IMR-90 (cell line): ENCODE results near the gene DTL. TPM values are rescaled to one million over a fixed set of nuclear protein-coding genes. Genes with fewer than 3 reads are reported as not detected.
A peak's percentile ranks its signal among the peaks of the same experiment; 100 is the strongest.

Experiments used
- ATAC-seq: fragments of 200-7000 bp; cut with Tn5 transposase; 2 replicates; pipeline ENCODE4 v1.9.1; 2020; ENCODE audit warnings: low read depth, mild to moderate bottlenecking, moderate library complexity
- BruUV-seq: library from RNA; stranded (reverse); fragments of 400-500 nt; replicated peaks from 2 replicates; lab custom pipeline; 2021; lab: Mats Ljungman, UMichigan
- CTCF ChIA-PET: fragments of 300-600 bp; formaldehyde crosslinking; extraction: SDS; loops from one replicate; lab custom pipeline; 2021; ENCODE audit warnings: antibody characterized with exemption; lab: Yijun Ruan, JAX
- POLR2A ChIA-PET: fragments of 300-600 bp; sonication (Branson Sonifier 250); formaldehyde crosslinking; loops from one replicate; lab custom pipeline; 2022; ENCODE audit warnings: antibody characterized with exemption; ENCODE audit not compliant: unreplicated experiment; lab: Charles Lee
- DNase-seq: peaks from one replicate; pipeline ENCODE4 v3.0.0; 2013
- H2AFZ ChIP-seq: replicated peaks from 2 replicates; pipeline ENCODE3; 2013; ENCODE audit warnings: low read length, mild to moderate bottlenecking; ENCODE audit not compliant: poor library complexity
- H2AK5ac ChIP-seq: 2 replicates; pipeline ENCODE4 v1.6.1; 2013; ENCODE audit warnings: low read depth, low read length, inconsistent platforms
- H2AK9ac ChIP-seq: replicated peaks from 2 replicates; pipeline ENCODE3; 2013; ENCODE audit warnings: mild to moderate bottlenecking, low read depth, low read length, moderate library complexity; ENCODE audit not compliant: poor library complexity
- H2BK120ac ChIP-seq: 2 replicates; pipeline ENCODE4 v1.6.1; 2013; ENCODE audit warnings: low read depth, low read length, inconsistent platforms
- H2BK15ac ChIP-seq: 3 replicates; pipeline ENCODE4 v1.6.1; 2013; ENCODE audit warnings: low read depth, low read length, inconsistent platforms
- H2BK20ac ChIP-seq: 2 replicates; pipeline ENCODE4 v1.6.1; 2013; ENCODE audit warnings: low read depth, mild to moderate bottlenecking, inconsistent platforms, low read length, moderate library complexity
- H2BK5ac ChIP-seq: 2 replicates; pipeline ENCODE4 v1.6.1; 2013; ENCODE audit warnings: mild to moderate bottlenecking, low read depth, low read length, inconsistent platforms; ENCODE audit not compliant: poor library complexity, severe bottlenecking
- H3K14ac ChIP-seq: replicated peaks from 2 replicates; pipeline ENCODE4 v1.6.1; 2013; ENCODE audit warnings: low read depth, low read length, inconsistent platforms
- H3K18ac ChIP-seq: 2 replicates; pipeline ENCODE4 v1.6.1; 2013; ENCODE audit warnings: low read depth, low read length, control low read depth
- H3K23ac ChIP-seq: 2 replicates; pipeline ENCODE4 v1.6.1; 2013; ENCODE audit warnings: low read depth, low read length, inconsistent platforms
- H3K27ac ChIP-seq: 2 replicates; pipeline ENCODE4 v1.5.1; 2013; ENCODE audit warnings: mild to moderate bottlenecking, control low read depth, low read length; ENCODE audit not compliant: insufficient read depth
- H3K27me3 ChIP-seq: 2 replicates; pipeline ENCODE4 v1.6.1; 2013; ENCODE audit warnings: low read length; ENCODE audit not compliant: control insufficient read depth, insufficient read depth
- H3K36me3 ChIP-seq: 2 replicates; pipeline ENCODE4 v1.6.1; 2013; ENCODE audit warnings: low read length, mixed read lengths; ENCODE audit not compliant: control insufficient read depth, insufficient read depth
- H3K4ac ChIP-seq: 2 replicates; pipeline ENCODE4 v1.6.1; 2013; ENCODE audit warnings: low read depth, low read length, inconsistent platforms
- H3K4me1 ChIP-seq: 2 replicates; pipeline ENCODE4 v1.6.1; 2013; ENCODE audit warnings: low read length, mixed read lengths; ENCODE audit not compliant: control insufficient read depth, insufficient read depth
- H3K4me2 ChIP-seq: 2 replicates; pipeline ENCODE4 v1.6.1; 2013; ENCODE audit warnings: low read depth, mild to moderate bottlenecking, control low read depth, low read length, moderate library complexity
- H3K4me3 ChIP-seq: 2 replicates; pipeline ENCODE4 v1.5.1; 2013; ENCODE audit warnings: low read depth, mild to moderate bottlenecking, control low read depth, low read length, moderate library complexity; ENCODE audit not compliant: insufficient read depth
- H3K56ac ChIP-seq: 2 replicates; pipeline ENCODE4 v1.6.1; 2013; ENCODE audit warnings: low read length, inconsistent platforms; ENCODE audit not compliant: insufficient read depth; ENCODE audit errors: extremely low read depth
- H3K79me1 ChIP-seq, 2 experiments: 2 replicates each; pipeline ENCODE4 v1.6.1; 2013; ENCODE audit warnings: low read length in 2 of 2, inconsistent platforms in 1 of 2, low read depth in 1 of 2
- H3K9ac ChIP-seq: 2 replicates; pipeline ENCODE4 v1.6.1; 2013; ENCODE audit warnings: low read depth, low read length, control low read depth
- H3K9me1 ChIP-seq: 2 replicates; pipeline ENCODE4 v1.6.1; 2013; ENCODE audit warnings: low read length, inconsistent platforms; ENCODE audit not compliant: insufficient read depth
- H3K9me3 ChIP-seq: 2 replicates; pipeline ENCODE4 v1.6.1; 2013; ENCODE audit warnings: low read length; ENCODE audit not compliant: control insufficient read depth, insufficient read depth
- H4K20me1 ChIP-seq: 2 replicates; pipeline ENCODE4 v1.6.1; 2013; ENCODE audit warnings: low read length, inconsistent platforms; ENCODE audit not compliant: insufficient read depth
- H4K5ac ChIP-seq: 2 replicates; pipeline ENCODE4 v1.6.1; 2013; ENCODE audit warnings: mild to moderate bottlenecking, low read depth, low read length, control low read depth
- H4K8ac ChIP-seq, 2 experiments: 2 replicates each; pipeline ENCODE4 v1.6.1; 2013; ENCODE audit warnings: low read depth in 2 of 2, low read length in 2 of 2, control low read depth in 1 of 2, inconsistent platforms in 1 of 2
- H4K91ac ChIP-seq: 2 replicates; pipeline ENCODE4 v1.6.1; 2013; ENCODE audit warnings: low read depth, low read length, inconsistent platforms; ENCODE audit not compliant: insufficient read depth
- BHLHE40 ChIP-seq: fragments of 150-350 bp; IDR thresholded peaks from 2 replicates; pipeline ENCODE4 v1.6.1; 2016; ENCODE audit warnings: mild to moderate bottlenecking, low read depth, low read length
- MAFK ChIP-seq: IDR thresholded peaks from 2 replicates; pipeline ENCODE4 v1.6.1; 2012; ENCODE audit warnings: low read depth, low read length, improper control_type of control experiment
- NFE2L2 ChIP-seq: fragments of 150-350 bp; IDR thresholded peaks from 2 replicates; pipeline ENCODE4 v1.6.1; 2016; ENCODE audit warnings: low read depth, mild to moderate bottlenecking, low read length
- POLR2A ChIP-seq: IDR thresholded peaks from 2 replicates; pipeline ENCODE4 v1.6.1; 2012; ENCODE audit warnings: mild to moderate bottlenecking, low read depth, low read length
- RCOR1 ChIP-seq: IDR thresholded peaks from 2 replicates; pipeline ENCODE4 v1.6.1; 2012; ENCODE audit warnings: mild to moderate bottlenecking, low read length, improper control_type of control experiment; ENCODE audit not compliant: insufficient replicate concordance
- RFX5 ChIP-seq: IDR thresholded peaks from 2 replicates; pipeline ENCODE4 v1.8.0; 2012; ENCODE audit warnings: low read depth, mild to moderate bottlenecking, low read length, moderate library complexity
- WGBS, 2 experiments: methylation state at CpG; one replicate each; pipeline versions ENCODE4 v1.1.5 to v1.1.7; 2013; ENCODE audit warnings: missing lambda C conversion rate in 2 of 2; ENCODE audit not compliant: insufficient read length in 1 of 2; ENCODE audit errors: extremely low coverage in 2 of 2; 5-methylcytosine and 5-hydroxymethylcytosine counted together
- dilution Hi-C: fragments of 300-500 bp; cut with HindIII; formaldehyde crosslinking; loops from one replicate; pipeline ENCODE4 v1.14.3; 2018; ENCODE audit warnings: low sequenced_read_pairs; ENCODE audit not compliant: unreplicated experiment
- in situ Hi-C: fragments of 300-500 bp; cut with MboI; formaldehyde crosslinking; loops from 3 replicates; pipeline ENCODE4 v1.14.3; 2019; ENCODE audit warnings: low sequenced_read_pairs, inconsistent platforms, mixed read lengths
- intact Hi-C: fragments of 100-400 bp; cut with micrococcal nuclease; formaldehyde crosslinking; loops from 2 replicates; pipeline ENCODE4 v1.10.0; 2022
- polyA plus RNA-seq, 3 experiments: library from polyadenylated mRNA; depleted of rRNA; stranded (reverse); fragments of >200 nt; gene quantifications; 2 replicates each; pipeline ENCODE4 v1.2.3, GENCODE V29; 2012; ENCODE audit warnings: low replicate concordance in 1 of 3
- total RNA-seq: library from RNA; depleted of rRNA; stranded (reverse); fragments of >200 nt; gene quantifications from 2 replicates; pipeline ENCODE4 v1.2.3, GENCODE V29; 2012
- TF ChIP-seq, protein P1 (sequence below): fragments of 150-350 bp; IDR thresholded peaks from 2 replicates; pipeline ENCODE4 v1.6.1; 2016; ENCODE audit warnings: low read depth, mild to moderate bottlenecking, low read length, moderate library complexity, borderline replicate concordance
- TF ChIP-seq, protein P2 (sequence below): conservative IDR thresholded peaks from 2 replicates; pipeline ENCODE4 v1.5.1; 2012; ENCODE audit warnings: mild to moderate bottlenecking, low read depth, low read length, improper control_type of control experiment

Gene DTL
- total and polyA plus RNA-seq, 2 of the 4 experiments (the other 2 are of a cell fraction) = 11.8 to 19.9 TPM

DNA sequence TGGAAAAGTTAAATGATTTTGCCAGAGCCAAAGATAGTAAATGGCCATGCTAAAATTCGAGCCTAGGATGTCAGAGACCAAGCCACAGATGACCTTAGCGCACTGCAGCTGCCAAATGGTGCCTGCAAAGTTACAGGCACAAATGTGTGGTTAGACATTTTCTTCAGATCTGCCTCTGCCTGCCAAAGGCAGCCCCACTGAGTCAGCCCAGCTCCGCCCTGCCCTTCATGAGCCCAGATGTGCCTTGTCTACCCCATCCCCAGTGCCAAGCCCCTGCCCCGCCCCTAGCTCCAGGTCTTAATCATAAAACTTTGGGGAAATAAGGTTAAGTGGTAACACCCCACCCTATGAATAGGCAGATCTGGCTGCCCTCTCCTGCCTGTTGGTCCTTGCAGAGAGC is 105.9 kb downstream of the DTL start:
- Histone ChIP-seq H3K23ac (no peak overlapping the region), H4K8ac (no peak overlapping the region), H4K20me1 (no peaks in the 10 kb centered on the region), H3K9ac (no peak overlapping the region), H3K4me3 (no peak overlapping the region), H3K4ac (no peak overlapping the region), H3K27ac (no peak overlapping the region), H3K56ac (no peak overlapping the region), H4K91ac (no peak overlapping the region), H3K18ac (no peak overlapping the region), H2BK15ac (no peak overlapping the region), H2AK9ac (no peak overlapping the region), H3K4me1 (no peaks in the 10 kb centered on the region), H4K5ac (no peak overlapping the region), H2AK5ac (no peak overlapping the region), H2BK20ac (no peak overlapping the region), H2BK5ac (no peak overlapping the region), H3K4me2 (no peak overlapping the region), H3K9me1 (peaks cover 2% of the 10 kb centered on the region; the same call in 1 of the 2 replicates), H2AFZ (peak overlapping the region; percentile 36), H3K9me3 (no peaks in the 10 kb centered on the region), H3K79me1 (no peaks in the 10 kb centered on the region), H3K36me3 (no peaks in the 10 kb centered on the region), H2BK120ac (no peak overlapping the region), H3K27me3 (no peaks in the 10 kb centered on the region), H3K14ac (no peak overlapping the region)
- POLR2A ChIA-PET = no interaction called here
- WGBS, 2 experiments = 92% methylated on average over 2 of the region's 4 CpGs; no CpG with 5 or more reads in 1 of the 2 experiments
- ATAC-seq (no peak), DNase-seq (no peak)
- BruUV-seq = no TSS peak
- in situ Hi-C loops = no loop called here
- no peak for TF ChIP-seq BHLHE40
- TF ChIP-seq, protein P1, sequence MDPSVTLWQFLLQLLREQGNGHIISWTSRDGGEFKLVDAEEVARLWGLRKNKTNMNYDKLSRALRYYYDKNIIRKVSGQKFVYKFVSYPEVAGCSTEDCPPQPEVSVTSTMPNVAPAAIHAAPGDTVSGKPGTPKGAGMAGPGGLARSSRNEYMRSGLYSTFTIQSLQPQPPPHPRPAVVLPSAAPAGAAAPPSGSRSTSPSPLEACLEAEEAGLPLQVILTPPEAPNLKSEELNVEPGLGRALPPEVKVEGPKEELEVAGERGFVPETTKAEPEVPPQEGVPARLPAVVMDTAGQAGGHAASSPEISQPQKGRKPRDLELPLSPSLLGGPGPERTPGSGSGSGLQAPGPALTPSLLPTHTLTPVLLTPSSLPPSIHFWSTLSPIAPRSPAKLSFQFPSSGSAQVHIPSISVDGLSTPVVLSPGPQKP = no peak
- no peak for TF ChIP-seq NFE2L2
- TF ChIP-seq RFX5 = no peak
- no peak for TF ChIP-seq POLR2A
- no peak for TF ChIP-seq RCOR1
- TF ChIP-seq MAFK = no peak
- TF ChIP-seq, protein P2, sequence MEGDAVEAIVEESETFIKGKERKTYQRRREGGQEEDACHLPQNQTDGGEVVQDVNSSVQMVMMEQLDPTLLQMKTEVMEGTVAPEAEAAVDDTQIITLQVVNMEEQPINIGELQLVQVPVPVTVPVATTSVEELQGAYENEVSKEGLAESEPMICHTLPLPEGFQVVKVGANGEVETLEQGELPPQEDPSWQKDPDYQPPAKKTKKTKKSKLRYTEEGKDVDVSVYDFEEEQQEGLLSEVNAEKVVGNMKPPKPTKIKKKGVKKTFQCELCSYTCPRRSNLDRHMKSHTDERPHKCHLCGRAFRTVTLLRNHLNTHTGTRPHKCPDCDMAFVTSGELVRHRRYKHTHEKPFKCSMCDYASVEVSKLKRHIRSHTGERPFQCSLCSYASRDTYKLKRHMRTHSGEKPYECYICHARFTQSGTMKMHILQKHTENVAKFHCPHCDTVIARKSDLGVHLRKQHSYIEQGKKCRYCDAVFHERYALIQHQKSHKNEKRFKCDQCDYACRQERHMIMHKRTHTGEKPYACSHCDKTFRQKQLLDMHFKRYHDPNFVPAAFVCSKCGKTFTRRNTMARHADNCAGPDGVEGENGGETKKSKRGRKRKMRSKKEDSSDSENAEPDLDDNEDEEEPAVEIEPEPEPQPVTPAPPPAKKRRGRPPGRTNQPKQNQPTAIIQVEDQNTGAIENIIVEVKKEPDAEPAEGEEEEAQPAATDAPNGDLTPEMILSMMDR = no peak
- CTCF ChIA-PET = no interaction called here
- intact Hi-C loops = no loop called here
- dilution Hi-C loops = no loop called here
